ENCODE measurements around the gene SACM1L. TPM values are rescaled to one million over a fixed set of nuclear protein-coding genes. Genes with fewer than 3 reads are reported as not detected.

SACM1L gene
- total and polyA plus RNA-seq, 2 of the 8 experiments (the other 6 are each of a cell fraction or from before 2014, with no cell fraction given): 20.1 to 61.0 TPM

GRCh38 chr3:45753095-45753494 is 63.9 kb downstream of the SACM1L start:
- H2AFZ ChIP-seq (ENCODE audit: low read length): no peak overlapping the region
- H3K36me3 ChIP-seq (ENCODE audit: control insufficient read depth in 2 of 4, insufficient read depth in 4 of 4, low read length in 3 of 4): 0 out of 8 replicates have a peak, but pooled peaks cover 0 to under 1% (median 0%) of the 10 kb centered on the region in 4 experiments
- H4K8ac ChIP-seq (ENCODE audit: extremely low read depth, insufficient read depth, low read length): no peak overlapping the region
- H3K27ac ChIP-seq (ENCODE audit: low read depth, low read length): no peak overlapping the region
- no peaks in the 10 kb centered on the region for H3K9me3 ChIP-seq (ENCODE audit: insufficient read depth in 2 of 2, low read depth in 1 of 2, low read length in 1 of 2)
- H2BK5ac ChIP-seq (ENCODE audit: low read depth, low read length): no peak overlapping the region
- H2BK20ac ChIP-seq (ENCODE audit: low read length): no peak overlapping the region
- H3K14ac ChIP-seq (ENCODE audit: insufficient read length): no peak overlapping the region
- H4K20me1 ChIP-seq (replicated peaks in 1 of 2; ENCODE audit: control insufficient read depth in 1 of 2, insufficient read depth in 2 of 2, low read length in 2 of 2): no peaks in the 10 kb centered on the region
- 90% methylated on average over 3 of the region's 3 CpGs; no CpG with 5 or more reads in 1 of the 2 experiments for WGBS, 2 experiments (ENCODE audit: extremely low coverage in 1 of 2, insufficient coverage in 1 of 2, insufficient read length in 1 of 2, insufficient replicate concordance in 2 of 2, low coverage in 1 of 2, low lambda C conversion rate in 2 of 2, missing lambda C conversion rate in 1 of 2)
- H4K91ac ChIP-seq (replicated peaks; ENCODE audit: insufficient read length, low read length): no peak overlapping the region
- no peak overlapping the region for H3K4me3 ChIP-seq (ENCODE audit: extremely low read depth in 1 of 4, insufficient read depth in 2 of 4, low read depth in 3 of 4, low read length in 4 of 4)
- H3K27me3 ChIP-seq (replicated peaks in 1 of 4; ENCODE audit: control insufficient read depth in 3 of 4, extremely low read depth in 1 of 4, insufficient read depth in 3 of 4, low read length in 3 of 4): no peaks in the 10 kb centered on the region
- H3K4ac ChIP-seq (replicated peaks; ENCODE audit: insufficient read length, low read depth, low read length): no peak overlapping the region
- no peak overlapping the region for H3K9ac ChIP-seq (replicated peaks in 1 of 4; ENCODE audit: extremely low read depth in 1 of 4, low read depth in 3 of 4, low read length in 3 of 4)
- H4K5ac ChIP-seq (ENCODE audit: insufficient read length, low read depth, low read length): no peak overlapping the region
- H2BK15ac ChIP-seq (ENCODE audit: low read length): no peak overlapping the region
- no peak overlapping the region for H2BK12ac ChIP-seq (ENCODE audit: low read depth, low read length)
- H3K4me1 ChIP-seq (replicated peaks in 1 of 4; ENCODE audit: control insufficient read depth in 3 of 4, insufficient read depth in 4 of 4, low read length in 3 of 4): peaks cover 0 to 8% (median under 1%) of the 10 kb centered on the region in 4 experiments; a peak in 2 of 7 replicates
- H2AK5ac ChIP-seq (ENCODE audit: low read depth, low read length): no peak overlapping the region
- H3K18ac ChIP-seq (ENCODE audit: extremely low read depth, low read length): no peak overlapping the region
- no peak overlapping the region for H3K56ac ChIP-seq (replicated peaks; ENCODE audit: insufficient read length, low read depth, low read length)
- H3K23ac ChIP-seq (ENCODE audit: insufficient read length): no peak overlapping the region
- H3K4me2 ChIP-seq (ENCODE audit: insufficient read depth in 1 of 2, low read depth in 2 of 2, low read length in 2 of 2): no peak overlapping the region
- no peaks in the 10 kb centered on the region for H3K79me2 ChIP-seq (ENCODE audit: control insufficient read depth in 1 of 2, insufficient read depth in 2 of 2, low read length in 2 of 2)
- FAIRE-seq: no peak
- H2BK120ac ChIP-seq (replicated peaks; ENCODE audit: low read depth, low read length): no peak overlapping the region
- no peaks in the 10 kb centered on the region for H3K23me2 ChIP-seq (ENCODE audit: low read depth, low read length)
- no peaks in the 10 kb centered on the region for H3K79me1 ChIP-seq (ENCODE audit: low read depth, low read length)
- DNase-seq (ENCODE audit: low read depth in 1 of 2, low spot score in 2 of 2): no peak
- ChIA-PET POLR2A (ENCODE audit: partially characterized antibody) (no interaction called here), CTCF (ENCODE audit: partially characterized antibody) (interaction anchor here (1.0 to 1.4 kb wide), 3 partner anchors 18 to 59 kb away, joined by 3 to 5 read pairs (median 3); no protein-coding TSS in a partner anchor)
- TF ChIP-seq CHD2 (IDR thresholded peaks at IDR 0.05; ENCODE audit: low read length): no peak
- no peak for TF ChIP-seq ATF3 (IDR thresholded peaks at IDR 0.05; ENCODE audit: insufficient read depth, low read depth, low read length)
- TF ChIP-seq KDM1A (IDR thresholded peaks at IDR 0.05; ENCODE audit: borderline replicate concordance, low read length): no peak
- TF ChIP-seq SIRT6 (IDR thresholded peaks at IDR 0.05; ENCODE audit: low read length): no peak
- TF ChIP-seq NRF1 (IDR thresholded peaks at IDR 0.05; ENCODE audit: low read depth, low read length): no peak
- TF ChIP-seq TEAD4 (IDR thresholded peaks at IDR 0.05; ENCODE audit: low read depth, low read length): no peak
- TF ChIP-seq GTF2F1 (IDR thresholded peaks at IDR 0.05; ENCODE audit: borderline replicate concordance, low read depth, low read length): no peak
- TF ChIP-seq RAD21 (IDR thresholded peaks at IDR 0.05 in 1 of 2, conservative IDR thresholded peaks at IDR 0.05 in 1 of 2; ENCODE audit: low read depth in 2 of 2, low read length in 2 of 2): no peak
- TF ChIP-seq CREB1 (IDR thresholded peaks at IDR 0.05): no peak
- TF ChIP-seq RBBP5 (IDR thresholded peaks at IDR 0.05; ENCODE audit: borderline replicate concordance, low read depth, low read length): no peak
- no peak for TF ChIP-seq CTCF (IDR thresholded peaks at IDR 0.05; ENCODE audit: control extremely low read depth in 1 of 3, insufficient read depth in 1 of 3, low read depth in 1 of 3, low read length in 3 of 3)
- TF ChIP-seq ASH2L (IDR thresholded peaks at IDR 0.05; ENCODE audit: low read length): no peak

Measured in H1 (cell line).